T-helper 2 cell treated with Interferon-gamma antibody and Interleukin-4, amounts not matched to agents 100 ng/mL and 5 ng/mL, for 36 hours (primary cell): ENCODE measurements around the gene GPSM1. TPM values are rescaled to one million over a fixed set of nuclear protein-coding genes. Genes with fewer than 3 reads are reported as not detected.

Source experiments
- intact Hi-C: fragments of 100-400 bp; cut with micrococcal nuclease; formaldehyde crosslinking; loops from one replicate; pipeline ENCODE4 v1.15.1; 2023
- total RNA-seq: library from RNA; stranded (reverse); gene quantifications from 2 replicates; pipeline ENCODE4 v1.2.3, GENCODE V29; 2022

The GPSM1 gene
- total RNA-seq, 1 donor from 2014 or later: 11.4 TPM

- intact Hi-C loops: no loop called here
These were observed 45.4 kb downstream of the GPSM1 start for GRCh38 chr9:136372561-136373299.

- intact Hi-C loops: no loop called here
These were observed 46.2 kb downstream of the GPSM1 start, which contains the start of gene CARD9 for GRCh38 chr9:136373300-136374182. Gene CARD9 (minus strand): TSS chr9:136373669. CDS start chr9:136372078, 1,591 bp downstream.

- intact Hi-C loops: no loop called here
These were observed 46.8 kb downstream of the GPSM1 start for GRCh38 chr9:136374183-136374575.

GRCh38 chr9:136375096-136375495 lies 47.8 kb downstream of the GPSM1 start:
- intact Hi-C loops: no loop called here

GRCh38 chr9:136376457-136376856 lies 49.1 kb downstream of the GPSM1 start:
- intact Hi-C loops: no loop called here

GRCh38 chr9:136377341-136378169 lies 50.2 kb downstream of the GPSM1 start:
- intact Hi-C loops: no loop called here

GRCh38 chr9:136378170-136379002 lies 51.0 kb downstream of the GPSM1 start:
- intact Hi-C loops: no loop called here

GRCh38 chr9:136379003-136379287 lies 51.6 kb downstream of the GPSM1 start:
- intact Hi-C loops: no loop called here

- intact Hi-C loops: no loop called here
These were observed 52.1 kb downstream of the GPSM1 start for GRCh38 chr9:136379401-136379800.

GRCh38 chr9:136379891-136380290 lies 52.6 kb downstream of the GPSM1 start:
- intact Hi-C loops: no loop called here

GRCh38 chr9:136380381-136380780 lies 53.0 kb downstream of the GPSM1 start:
- intact Hi-C loops: no loop called here

GRCh38 chr9:136381311-136381710 lies 54.0 kb downstream of the GPSM1 start:
- intact Hi-C loops: no loop called here

- intact Hi-C loops: no loop called here
These were observed 54.7 kb downstream of the GPSM1 start for GRCh38 chr9:136381966-136382513.

- intact Hi-C loops: no loop called here
These were observed 56.1 kb downstream of the GPSM1 start for GRCh38 chr9:136383436-136383835.

- intact Hi-C loops: loop anchor here (1.0 kb wide), 1 partner anchor 15 kb away; the partner anchor contains the start of gene SNAPC4
These were observed 57.7 kb downstream of the GPSM1 start for GRCh38 chr9:136385015-136385414.

- intact Hi-C loops: no loop called here
These were observed 58.7 kb downstream of the GPSM1 start for GRCh38 chr9:136386018-136386417.

GRCh38 chr9:136387217-136387616 lies 59.9 kb downstream of the GPSM1 start:
- intact Hi-C loops: no loop called here

- intact Hi-C loops: no loop called here
These were observed 62.1 kb downstream of the GPSM1 start for GRCh38 chr9:136389396-136389795.

GRCh38 chr9:136391737-136392537 lies 64.6 kb downstream of the GPSM1 start:
- intact Hi-C loops: no loop called here
